Tibial nerve (tissue), 4 donors: Measurements from ENCODE around the gene GPR142. TPM values are rescaled to one million over a fixed set of nuclear protein-coding genes. Genes with fewer than 3 reads are reported as not detected.
"Not testable (repeated sequence)": the region's sequence is repeated elsewhere in the genome, so short reads cannot be mapped to it uniquely, and the experiment has no call there.

Source experiments
- DNase-seq, 2 donors: peaks; one replicate each; pipeline ENCODE4 v3.0.0-alpha.2; 2019; ENCODE audit warnings: low spot score in 2 of 2
- H3K27ac ChIP-seq, 4 donors: fragments of 200-600 bp; sonication (generic) in 3 of 4; one replicate each; pipeline ENCODE4 v1.5.1; 2017 to 2019; ENCODE audit warnings: mild to moderate bottlenecking in 1 of 4
- H3K27me3 ChIP-seq, 2 donors: fragments of 200-600 bp; sonication (generic) in 1 of 2; one replicate each; pipeline versions ENCODE4 v1.5.1 to v1.6.0; 2017 to 2019
- H3K36me3 ChIP-seq, 3 donors: fragments of 200-600 bp; sonication (generic); one replicate each; pipeline ENCODE4 v1.5.1; 2018 to 2019
- H3K4me1 ChIP-seq, 4 donors: fragments of 200-600 bp; sonication (generic) in 3 of 4; one replicate each; pipeline ENCODE4 v1.5.1; 2017 to 2019
- H3K4me3 ChIP-seq, 4 donors: fragments of 200-600 bp; sonication (generic) in 3 of 4; one replicate each; pipeline ENCODE4 v1.5.1; 2017 to 2019; ENCODE audit warnings: mild to moderate bottlenecking in 1 of 4, moderate library complexity in 1 of 4
- H3K9me3 ChIP-seq, 4 donors: fragments of 200-600 bp; sonication (generic) in 3 of 4; one replicate each; pipeline ENCODE4 v1.5.1; 2017 to 2019
- CTCF ChIP-seq, 5 experiments: fragments of 200-600 bp in 3 of 5; fragments of 450-650 bp in 2 of 5; sonication (generic) in 3 of 5; IDR thresholded peaks; one replicate each; pipeline ENCODE4 v1.5.1; 2016 to 2019; ENCODE audit warnings: antibody characterized with exemption in 5 of 5, mild to moderate bottlenecking in 3 of 5, moderate library complexity in 2 of 5
- EP300 ChIP-seq, 2 donors: sonication (generic); formaldehyde crosslinking; IDR thresholded peaks; one replicate each; pipeline ENCODE4 v1.6.1; 2017; ENCODE audit warnings: antibody characterized with exemption in 2 of 2, mild to moderate bottlenecking in 1 of 2
- POLR2A ChIP-seq, 2 donors: fragments of 450-650 bp; IDR thresholded peaks; one replicate each; pipeline ENCODE4 v1.6.1; 2017; ENCODE audit warnings: antibody characterized with exemption in 2 of 2, mild to moderate bottlenecking in 2 of 2, moderate library complexity in 2 of 2
- whole genome bisulfite sequencing, 2 donors: methylation state at CpG; one replicate each; pipeline ENCODE4 v1.1.5; 2018; 5-methylcytosine and 5-hydroxymethylcytosine counted together
- total RNA-seq, 4 donors: library from RNA; depleted of rRNA; stranded (reverse); fragments of >200 nt; gene quantifications; one replicate each; pipeline ENCODE4 v1.1.0, GENCODE V29; 2016

Gene GPR142
- total RNA-seq, 4 donors from 2014 or later: 0.59 to 2.8 TPM; not detected in 2

GRCh38 chr17:74404789-74405188 is 37.5 kb downstream of the GPR142 start:
- WGBS, 2 donors: 75 to 84% methylated on average over 6 of the region's 6 CpGs
- no peak overlapping the region for H3K27ac ChIP-seq
- no peaks in the 10 kb centered on the region for H3K4me1 ChIP-seq
- no peaks in the 10 kb centered on the region for H3K36me3 ChIP-seq
- no peak for DNase-seq
- no peaks in the 10 kb centered on the region for H3K9me3 ChIP-seq
- H3K27me3 ChIP-seq: no peaks in the 10 kb centered on the region
- no peak for TF ChIP-seq EP300 (IDR thresholded peaks at IDR 0.05)
- no peak for TF ChIP-seq POLR2A (IDR thresholded peaks at IDR 0.05)
- no peak for TF ChIP-seq CTCF (IDR thresholded peaks at IDR 0.05)
- no peak overlapping the region for H3K4me3 ChIP-seq

GRCh38 chr17:74405311-74405710 is 38.0 kb downstream of the GPR142 start:
- not testable (repeated sequence) for H3K4me3 ChIP-seq, H3K9me3 ChIP-seq, DNase-seq, H3K36me3 ChIP-seq, H3K4me1 ChIP-seq, H3K27ac ChIP-seq, H3K27me3 ChIP-seq
- 81 to 89% methylated on average over 5 of the region's 5 CpGs for WGBS, 2 donors

- Histone ChIP-seq H3K4me1 (no peaks in the 10 kb centered on the region), H3K9me3 (no peaks in the 10 kb centered on the region), H3K27me3 (no peaks in the 10 kb centered on the region), H3K27ac (no peak overlapping the region), H3K36me3 (no peaks in the 10 kb centered on the region), H3K4me3 (no peak overlapping the region)
- DNase-seq: no peak
- 76 to 81% methylated on average over 3 to 5 of the region's 5 CpGs for WGBS, 2 donors
- TF ChIP-seq EP300 (IDR thresholded peaks at IDR 0.05) (no peak), CTCF (IDR thresholded peaks at IDR 0.05) (no peak), POLR2A (IDR thresholded peaks at IDR 0.05) (no peak)
Observed at GRCh38 chr17:74407384-74407783, 40.1 kb downstream of the GPR142 start.

DNA sequence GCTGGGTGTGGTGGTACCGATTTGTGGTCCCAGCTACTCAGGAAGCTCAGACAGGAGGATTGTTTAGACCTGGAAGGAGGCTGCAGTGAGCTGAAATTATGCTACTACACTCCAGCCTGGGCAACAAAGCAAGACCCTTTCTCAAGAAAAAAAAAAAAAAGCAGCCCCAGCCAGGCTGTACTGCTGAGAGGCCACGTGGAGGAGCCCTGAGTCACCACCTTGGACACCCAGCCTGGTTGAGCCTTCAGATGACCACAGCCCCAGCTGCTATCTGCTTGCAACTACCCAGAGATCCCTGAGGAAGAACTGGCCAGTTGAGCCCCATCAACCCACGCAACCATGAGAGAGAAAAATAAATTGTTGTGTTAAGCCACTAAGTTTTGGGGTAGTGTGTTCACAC is 41.0 kb downstream of the GPR142 start:
- Histone ChIP-seq H3K4me3 (no peak overlapping the region), H3K27ac (no peak overlapping the region), H3K36me3 (no peaks in the 10 kb centered on the region), H3K9me3 (no peaks in the 10 kb centered on the region), H3K4me1 (no peaks in the 10 kb centered on the region), H3K27me3 (no peaks in the 10 kb centered on the region)
- 63 to 69% methylated on average over 3 of the region's 3 CpGs for WGBS, 2 donors
- TF ChIP-seq EP300 (IDR thresholded peaks at IDR 0.05) (no peak), POLR2A (IDR thresholded peaks at IDR 0.05) (no peak), CTCF (IDR thresholded peaks at IDR 0.05) (no peak)
- DNase-seq: no peak

DNA sequence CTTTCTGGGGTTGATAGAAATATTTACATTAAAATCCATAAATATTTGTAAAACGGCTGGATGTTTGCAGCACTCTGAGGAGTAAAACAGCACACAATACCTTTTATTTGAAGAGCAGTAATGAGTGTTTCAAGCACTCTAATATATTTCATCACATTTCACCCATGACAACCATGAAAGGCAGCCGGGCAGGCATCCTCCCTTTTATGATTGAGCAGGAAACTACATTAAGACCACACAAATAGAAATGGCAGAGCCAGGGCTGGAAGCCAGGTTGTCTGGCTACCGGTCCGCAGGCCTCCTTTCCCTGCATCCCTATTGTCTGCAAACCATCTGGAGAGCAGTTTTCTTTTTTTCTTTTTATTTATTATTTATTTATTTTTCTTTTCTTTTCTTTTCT is 41.5 kb downstream of the GPR142 start:
- H3K27me3 ChIP-seq: no peaks in the 10 kb centered on the region
- no peak overlapping the region for H3K27ac ChIP-seq
- H3K4me3 ChIP-seq: no peak overlapping the region
- no peak for DNase-seq
- H3K9me3 ChIP-seq: no peaks in the 10 kb centered on the region
- H3K36me3 ChIP-seq: no peaks in the 10 kb centered on the region
- no peaks in the 10 kb centered on the region for H3K4me1 ChIP-seq
- TF ChIP-seq CTCF (IDR thresholded peaks at IDR 0.05) (no peak), EP300 (IDR thresholded peaks at IDR 0.05) (no peak)
- WGBS, 2 donors: 61 to 62% methylated on average over 4 of the region's 4 CpGs

GRCh38 chr17:74410001-74410443 is 42.7 kb downstream of the GPR142 start:
- no peak for DNase-seq
- Histone ChIP-seq H3K4me1 (no peaks in the 10 kb centered on the region), H3K4me3 (no peak overlapping the region), H3K27ac (no peak overlapping the region), H3K27me3 (no peaks in the 10 kb centered on the region), H3K9me3 (no peaks in the 10 kb centered on the region), H3K36me3 (no peaks in the 10 kb centered on the region)
- TF ChIP-seq EP300 (IDR thresholded peaks at IDR 0.05): no peak
- no peak for TF ChIP-seq CTCF (IDR thresholded peaks at IDR 0.05)
- TF ChIP-seq POLR2A (IDR thresholded peaks at IDR 0.05): no peak
- 67 to 77% methylated on average over 2 to 4 of the region's 4 CpGs for WGBS, 2 donors
